ENCODE results near the gene GDF2. TPM values are rescaled to one million over a fixed set of nuclear protein-coding genes. Genes with fewer than 3 reads are reported as not detected.

Gene GDF2
- under 0.01 TPM in 1 of 2 replicates, not detected in the other for total RNA-seq (2012; rRNA removed)
- polyA plus RNA-seq (2012; rRNA removed), result 0.04 TPM in 1 of 2 replicates, not detected in the other
- polyA plus RNA-seq (2012; cell fraction: cytosol; rRNA removed), result not detected in 2 replicates
- not detected in 2 replicates for polyA plus RNA-seq (2012; cell fraction: nucleus; rRNA removed; ENCODE audit: low replicate concordance)
- percentile 13 among the genes with signal in this experiment for Bru-seq, nascent RNA
- not detected for BruChase-seq, experiment 1, labeled RNA remaining after a 6-hour chase
- not detected for BruChase-seq, experiment 2, labeled RNA remaining after a 2-hour chase
- long read RNA-seq, partial matches to known transcripts, result 0 of 2 reads
- long read RNA-seq, other reads (novel, unspliced or antisense), result 0 of 2 reads

- Histone ChIP-seq H2BK20ac (ENCODE audit: low read depth, low read length) (no peak within 1 kb of the TSS), H3K27me3 (ENCODE audit: control insufficient read depth, insufficient read depth, low read length) (peaks cover 45% of the 10 kb centered on the region), H3K36me3 (ENCODE audit: control insufficient read depth, insufficient read depth, low read length) (no peaks in the 10 kb centered on the region), H4K20me1 (ENCODE audit: insufficient read depth, low read length) (no peaks in the 10 kb centered on the region), H2BK5ac (ENCODE audit: low read depth, low read length, poor library complexity, severe bottlenecking) (no peak within 1 kb of the TSS), H4K8ac (ENCODE audit: low read depth in 2 of 2, low read length in 2 of 2) (no peak within 1 kb of the TSS), H3K9me3 (ENCODE audit: control insufficient read depth, insufficient read depth, low read length) (no peaks in the 10 kb centered on the region), H3K4me2 (ENCODE audit: low read depth, low read length) (no peak within 1 kb of the TSS), H2AFZ (replicated peaks; ENCODE audit: low read length, poor library complexity) (no peak within 1 kb of the TSS), H3K4me3 (ENCODE audit: insufficient read depth, low read depth, low read length) (no peak within 1 kb of the TSS), H2BK120ac (ENCODE audit: low read depth, low read length) (no peak within 1 kb of the TSS), H3K9me1 (ENCODE audit: insufficient read depth, low read length) (no peaks in the 10 kb centered on the region), H3K14ac (replicated peaks; ENCODE audit: low read depth, low read length) (no peak within 1 kb of the TSS), H3K4ac (ENCODE audit: low read depth, low read length) (no peak within 1 kb of the TSS), H3K56ac (ENCODE audit: extremely low read depth, insufficient read depth, low read length) (no peak within 1 kb of the TSS), H3K4me1 (ENCODE audit: control insufficient read depth, insufficient read depth, low read length) (no peaks in the 10 kb centered on the region), H2BK15ac (ENCODE audit: low read depth, low read length) (no peak within 1 kb of the TSS; the same call in 2 of the 3 replicates), H3K23ac (ENCODE audit: low read depth, low read length) (no peak within 1 kb of the TSS), H3K79me1 (ENCODE audit: low read depth in 1 of 2, low read length in 2 of 2) (no peaks in the 10 kb centered on the region), H4K5ac (ENCODE audit: low read depth, low read length) (no peak within 1 kb of the TSS), H4K91ac (ENCODE audit: insufficient read depth, low read depth, low read length) (no peak within 1 kb of the TSS), H2AK9ac (replicated peaks; ENCODE audit: low read depth, low read length, poor library complexity) (no peak within 1 kb of the TSS), H2AK5ac (ENCODE audit: low read depth, low read length) (no peak within 1 kb of the TSS), H3K18ac (ENCODE audit: low read depth, low read length) (no peak within 1 kb of the TSS), H3K27ac (ENCODE audit: insufficient read depth, low read length) (no peak within 1 kb of the TSS), H3K9ac (ENCODE audit: low read depth, low read length) (no peak within 1 kb of the TSS)
- no peak for TF ChIP-seq RAD21 (IDR thresholded peaks at IDR 0.05; ENCODE audit: low read length)
- TF ChIP-seq CHD1 (IDR thresholded peaks at IDR 0.05; ENCODE audit: low read depth, low read length), result no peak
- no peak for TF ChIP-seq SMC3 (IDR thresholded peaks at IDR 0.05; ENCODE audit: low read depth, low read length)
- TF ChIP-seq MAZ (IDR thresholded peaks at IDR 0.05; ENCODE audit: borderline replicate concordance, low read depth, low read length), result no peak
- TF ChIP-seq MAFK (IDR thresholded peaks at IDR 0.05; ENCODE audit: low read depth, low read length), result no peak
- TF ChIP-seq FOS (IDR thresholded peaks at IDR 0.05; ENCODE audit: low read depth, low read length), result no peak
- dilution Hi-C loops (cut with HindIII; ENCODE audit: low sequenced_read_pairs, unreplicated experiment) (no loop called here), in situ Hi-C loops (cut with MboI; ENCODE audit: low sequenced_read_pairs) (no loop called here), intact Hi-C loops (cut with micrococcal nuclease) (no loop called here)
- 52% methylated on average over 24 of the region's 35 CpGs; no CpG with 5 or more reads in 1 of the 2 experiments for WGBS, 2 experiments (ENCODE audit: extremely low coverage in 2 of 2, insufficient read length in 1 of 2)
- no peak; the same call in none of the 2 replicates for ATAC-seq (ENCODE audit: low read depth)
- CTCF ChIA-PET, result no interaction called here
- DNase-seq, result no peak
- no TSS peak for BruUV-seq (replicated peaks)
- POLR2A ChIA-PET (ENCODE audit: unreplicated experiment), result no interaction called here
These were observed at the start of gene GDF2 for GRCh38 chr10:47322300-47323061. TSS of gene GDF2 (plus strand) at chr10:47322454. CDS start at chr10:47322669, 215 bp downstream.
